WTC11 (cell line): Measurements from ENCODE around the gene POLA1. TPM values are rescaled to one million over a fixed set of nuclear protein-coding genes. Genes with fewer than 3 reads are reported as not detected.

Source experiments
- ATAC-seq: fragments of 200-7000 bp; cut with Tn5 transposase; 2 replicates; pipeline ENCODE4 v1.10.0; 2021; ENCODE audit warnings: mild to moderate bottlenecking, moderate library complexity
- CTCF ChIA-PET: fragments of 300-600 bp; sonication (Branson Sonifier 250); formaldehyde crosslinking; loops from one replicate; lab custom pipeline; 2021; ENCODE audit warnings: antibody characterized with exemption; lab: Charles Lee
- POLR2A ChIA-PET: fragments of 350-600 bp; sonication (Branson Sonifier 250); formaldehyde crosslinking; loops from one replicate; lab custom pipeline; 2021; ENCODE audit warnings: antibody characterized with exemption; lab: Charles Lee
- DNase-seq: peaks from one replicate; pipeline ENCODE4 v3.0.0; 2021; ENCODE audit warnings: low spot score
- H3K27ac Mint-ChIP-seq: 2 replicates; pipeline ENCODE4 v1.8.0; 2021; ENCODE audit warnings: mixed read lengths
- H3K27me3 Mint-ChIP-seq: 2 replicates; pipeline ENCODE4 v1.8.0; 2021; ENCODE audit warnings: low read depth, mild to moderate bottlenecking, moderate library complexity, mixed read lengths
- H3K36me3 Mint-ChIP-seq: 2 replicates; pipeline ENCODE4 v1.8.0; 2021; ENCODE audit warnings: mixed read lengths
- H3K4me1 Mint-ChIP-seq: 2 replicates; pipeline ENCODE4 v1.8.0; 2022; ENCODE audit warnings: mixed read lengths
- H3K4me3 Mint-ChIP-seq: 2 replicates; pipeline ENCODE4 v1.8.0; 2021; ENCODE audit warnings: mild to moderate bottlenecking, moderate library complexity, mixed read lengths
- H3K9me3 Mint-ChIP-seq: 2 replicates; pipeline ENCODE4 v1.8.0; 2021; ENCODE audit warnings: mixed read lengths
- CBFB ChIP-seq: sonication (generic); formaldehyde crosslinking; IDR thresholded peaks from 2 replicates; pipeline ENCODE4 v1.8.1; 2022; ENCODE audit warnings: mild to moderate bottlenecking, low read depth, missing genetic modification reagents
- EMX1 ChIP-seq: fragments of 250-450 bp; sonication (Bioruptor Pico); IDR thresholded peaks from 2 replicates; pipeline ENCODE4 v1.8.0; 2021; ENCODE audit warnings: mild to moderate bottlenecking
- ERG ChIP-seq: fragments of 250-450 bp; sonication (Bioruptor Pico); IDR thresholded peaks from 2 replicates; pipeline ENCODE4 v1.8.0; 2021; ENCODE audit warnings: mild to moderate bottlenecking
- ETV6 ChIP-seq: sonication (generic); formaldehyde crosslinking; IDR thresholded peaks from 2 replicates; pipeline ENCODE4 v1.8.1; 2022; ENCODE audit warnings: mild to moderate bottlenecking, missing genetic modification reagents
- FOXJ3 ChIP-seq: sonication (generic); formaldehyde crosslinking; IDR thresholded peaks from 2 replicates; pipeline ENCODE4 v1.9.0; 2021; ENCODE audit warnings: missing genetic modification reagents, mild to moderate bottlenecking, borderline replicate concordance
- SMAD3 ChIP-seq: sonication (generic); formaldehyde crosslinking; IDR thresholded peaks from 2 replicates; pipeline ENCODE4 v1.8.0; 2022; ENCODE audit warnings: missing genetic modification reagents, mild to moderate bottlenecking, borderline replicate concordance
- ZNF281 ChIP-seq: sonication (generic); formaldehyde crosslinking; IDR thresholded peaks from 2 replicates; pipeline ENCODE4 v1.8.0; 2023; ENCODE audit warnings: mild to moderate bottlenecking, missing genetic modification reagents
- ZNF532 ChIP-seq: fragments of 250-450 bp; sonication (Bioruptor Pico); IDR thresholded peaks from 2 replicates; pipeline ENCODE4 v1.9.0; 2021; ENCODE audit warnings: mild to moderate bottlenecking, borderline replicate concordance
- total RNA-seq: library from RNA; stranded (reverse); gene quantifications from 3 replicates; pipeline ENCODE4 v1.2.3, GENCODE V29; 2021
- TF ChIP-seq, protein P1 (sequence below): sonication (generic); formaldehyde crosslinking; IDR thresholded peaks from 2 replicates; pipeline ENCODE4 v1.8.1; 2022; ENCODE audit warnings: mild to moderate bottlenecking, missing genetic modification reagents, moderate library complexity, borderline replicate concordance

Gene POLA1
- total RNA-seq, 1 experiment from 2014 or later, result 29.9 TPM

DNA sequence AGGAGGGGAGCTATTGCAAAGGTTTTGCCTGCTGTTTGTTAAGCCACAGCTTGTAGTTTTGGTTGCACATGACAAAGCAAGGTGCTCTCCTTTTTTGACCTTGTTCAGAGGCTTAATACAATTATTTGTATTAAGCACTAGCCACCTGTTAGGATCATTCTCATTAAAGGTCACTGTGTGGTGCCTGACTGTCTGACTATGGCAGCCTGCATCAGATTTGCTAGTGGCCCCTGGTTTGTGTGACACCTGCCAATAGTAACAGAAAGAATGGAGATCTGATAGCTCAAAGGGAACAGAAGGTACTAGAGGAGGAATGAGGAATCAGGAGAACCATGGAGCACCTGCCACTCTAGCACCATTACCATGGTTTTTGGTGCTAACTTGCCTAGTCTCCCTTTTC is 102.5 kb downstream of the POLA1 start (continued):
- TF ChIP-seq, protein P1, sequence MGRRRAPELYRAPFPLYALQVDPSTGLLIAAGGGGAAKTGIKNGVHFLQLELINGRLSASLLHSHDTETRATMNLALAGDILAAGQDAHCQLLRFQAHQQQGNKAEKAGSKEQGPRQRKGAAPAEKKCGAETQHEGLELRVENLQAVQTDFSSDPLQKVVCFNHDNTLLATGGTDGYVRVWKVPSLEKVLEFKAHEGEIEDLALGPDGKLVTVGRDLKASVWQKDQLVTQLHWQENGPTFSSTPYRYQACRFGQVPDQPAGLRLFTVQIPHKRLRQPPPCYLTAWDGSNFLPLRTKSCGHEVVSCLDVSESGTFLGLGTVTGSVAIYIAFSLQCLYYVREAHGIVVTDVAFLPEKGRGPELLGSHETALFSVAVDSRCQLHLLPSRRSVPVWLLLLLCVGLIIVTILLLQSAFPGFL (CRISPR knock-in tag), result no peak
- TF ChIP-seq EMX1 (CRISPR knock-in tag), result no peak

- ATAC-seq, result no peak
- POLR2A ChIA-PET, result no interaction called here
Observed at GRCh38 chrX:24799078-24799477, 105.4 kb downstream of the POLA1 start.

More at GRCh38 chrX:24799078-24799477, 105.4 kb downstream of the POLA1 start:
- Mint-ChIP-seq H3K4me3 (no peak overlapping the region), H3K27ac (no peak overlapping the region), H3K36me3 (peaks cover 3% of the 10 kb centered on the region), H3K4me1 (no peaks in the 10 kb centered on the region), H3K27me3 (no peaks in the 10 kb centered on the region), H3K9me3 (no peaks in the 10 kb centered on the region)
- CTCF ChIA-PET, result no interaction called here
- TF ChIP-seq ERG (CRISPR knock-in tag) (no peak), FOXJ3 (CRISPR knock-in tag) (no peak), SMAD3 (no peak), CBFB (CRISPR knock-in tag) (no peak), ETV6 (CRISPR knock-in tag) (no peak), ZNF281 (no peak), ZNF532 (CRISPR knock-in tag) (no peak)
- DNase-seq, result no peak
